ENCODE data around the gene SPATA17.

GRCh38 chr1:217586586-217586985 lies 44.6 kb upstream of the SPATA17 start:
- TF ChIP-seq CTCF (IDR thresholded peaks at IDR 0.05) (no peak), POLR2A (IDR thresholded peaks at IDR 0.05) (no peak)
